ENCODE measurements around the gene DYNC1LI2.

The DYNC1LI2 gene

GRCh38 chr16:66750279-66751052 lies 943 bp downstream of the DYNC1LI2 start:
- DNase-seq = no peak
- Histone ChIP-seq H3K27me3 (no peaks in the 10 kb centered on the region), H3K4me1 (peaks cover 0 to 48% (median 25%) of the 10 kb centered on the region in 4 donors), H3K36me3 (peaks cover 2 to 38% (median 16%) of the 10 kb centered on the region in 3 donors), H3K9me3 (no peaks in the 10 kb centered on the region), H3K4me3 (peak overlapping the region; percentile 84 to 95), H3K27ac (peak overlapping the region; percentile 85 to 96)
- intact Hi-C loops (cut with DNase I; ENCODE audit: low total_unique reads) = loop anchor here (5.0 kb wide), 1 partner anchor 143 kb away; no protein-coding TSS in a partner anchor
- no peak for TF ChIP-seq CTCF (IDR thresholded peaks at IDR 0.05)

GRCh38 chr16:66746682-66747081 lies 4.7 kb downstream of the DYNC1LI2 start:
- no peak for TF ChIP-seq CTCF (IDR thresholded peaks at IDR 0.05)
- Histone ChIP-seq H3K4me3 (no peak overlapping the region), H3K9me3 (no peaks in the 10 kb centered on the region), H3K27me3 (no peaks in the 10 kb centered on the region), H3K36me3 (peaks cover 22 to 68% (median 30%) of the 10 kb centered on the region in 3 donors), H3K27ac (peak overlapping the region in 1 of 2 donors; percentile 14), H3K4me1 (peaks cover 0 to 66% (median 30%) of the 10 kb centered on the region in 4 donors)
- intact Hi-C loops (cut with DNase I; ENCODE audit: low total_unique reads) = no loop called here
- DNase-seq = no peak

GRCh38 chr16:66746048-66746447 lies 5.4 kb downstream of the DYNC1LI2 start:
- no peak for DNase-seq
- Histone ChIP-seq H3K36me3 (peaks cover 22 to 68% (median 30%) of the 10 kb centered on the region in 3 donors), H3K9me3 (no peaks in the 10 kb centered on the region), H3K4me1 (peaks cover 0 to 72% (median 34%) of the 10 kb centered on the region in 4 donors), H3K27ac (no peak overlapping the region), H3K4me3 (no peak overlapping the region), H3K27me3 (no peaks in the 10 kb centered on the region)
- no peak for TF ChIP-seq CTCF (IDR thresholded peaks at IDR 0.05)
- intact Hi-C loops (cut with DNase I; ENCODE audit: low total_unique reads) = no loop called here

GRCh38 chr16:66741950-66742808 lies 9.2 kb downstream of the DYNC1LI2 start:
- DNase-seq = no peak
- Histone ChIP-seq H3K27ac (peak overlapping the region; percentile 71 to 83), H3K9me3 (no peaks in the 10 kb centered on the region), H3K36me3 (peaks cover 24 to 79% (median 30%) of the 10 kb centered on the region in 3 donors), H3K27me3 (no peaks in the 10 kb centered on the region), H3K4me3 (no peak overlapping the region), H3K4me1 (peaks cover 0 to 61% (median 31%) of the 10 kb centered on the region in 4 donors)
- intact Hi-C loops (cut with DNase I; ENCODE audit: low total_unique reads) = no loop called here
- no peak for TF ChIP-seq CTCF (IDR thresholded peaks at IDR 0.05)

GRCh38 chr16:66741169-66741900 lies 10.1 kb downstream of the DYNC1LI2 start:
- no peak overlapping the region for H3K4me3 ChIP-seq
- H3K9me3 ChIP-seq = no peaks in the 10 kb centered on the region
- peak; percentile 95 for DNase-seq
- H3K27ac ChIP-seq = peak overlapping the region; percentile 71 to 83
- H3K4me1 ChIP-seq = peaks cover 0 to 54% (median 30%) of the 10 kb centered on the region in 4 donors
- no peak for TF ChIP-seq CTCF (IDR thresholded peaks at IDR 0.05)
- peaks cover 28 to 75% (median 36%) of the 10 kb centered on the region in 3 donors for H3K36me3 ChIP-seq
- intact Hi-C loops (cut with DNase I; ENCODE audit: low total_unique reads) = no loop called here
- H3K27me3 ChIP-seq = no peaks in the 10 kb centered on the region

All from tibial artery (tissue), 4 donors.